Umbilical cord (tissue), 2 donors: Measurements from ENCODE around the gene CLEC3B. TPM values are rescaled to one million over a fixed set of nuclear protein-coding genes. Genes with fewer than 3 reads are reported as not detected.
"Not testable (repeated sequence)": the region's sequence is repeated elsewhere in the genome, so short reads cannot be mapped to it uniquely, and the experiment has no call there.

Experiments used
- DNase-seq: peaks from one replicate; pipeline ENCODE4 v3.0.0-alpha.2; 2015; ENCODE audit warnings: low spot score
- total RNA-seq: library from RNA; depleted of rRNA; stranded (reverse); fragments of >200 nt; gene quantifications from one replicate; pipeline ENCODE4 v1.2.3, GENCODE V29; 2014; ENCODE audit warnings: low replicate concordance; ENCODE audit not compliant: insufficient read depth

CLEC3B gene
- total RNA-seq, 1 donor from 2014 or later = 18.3 TPM

DNA sequence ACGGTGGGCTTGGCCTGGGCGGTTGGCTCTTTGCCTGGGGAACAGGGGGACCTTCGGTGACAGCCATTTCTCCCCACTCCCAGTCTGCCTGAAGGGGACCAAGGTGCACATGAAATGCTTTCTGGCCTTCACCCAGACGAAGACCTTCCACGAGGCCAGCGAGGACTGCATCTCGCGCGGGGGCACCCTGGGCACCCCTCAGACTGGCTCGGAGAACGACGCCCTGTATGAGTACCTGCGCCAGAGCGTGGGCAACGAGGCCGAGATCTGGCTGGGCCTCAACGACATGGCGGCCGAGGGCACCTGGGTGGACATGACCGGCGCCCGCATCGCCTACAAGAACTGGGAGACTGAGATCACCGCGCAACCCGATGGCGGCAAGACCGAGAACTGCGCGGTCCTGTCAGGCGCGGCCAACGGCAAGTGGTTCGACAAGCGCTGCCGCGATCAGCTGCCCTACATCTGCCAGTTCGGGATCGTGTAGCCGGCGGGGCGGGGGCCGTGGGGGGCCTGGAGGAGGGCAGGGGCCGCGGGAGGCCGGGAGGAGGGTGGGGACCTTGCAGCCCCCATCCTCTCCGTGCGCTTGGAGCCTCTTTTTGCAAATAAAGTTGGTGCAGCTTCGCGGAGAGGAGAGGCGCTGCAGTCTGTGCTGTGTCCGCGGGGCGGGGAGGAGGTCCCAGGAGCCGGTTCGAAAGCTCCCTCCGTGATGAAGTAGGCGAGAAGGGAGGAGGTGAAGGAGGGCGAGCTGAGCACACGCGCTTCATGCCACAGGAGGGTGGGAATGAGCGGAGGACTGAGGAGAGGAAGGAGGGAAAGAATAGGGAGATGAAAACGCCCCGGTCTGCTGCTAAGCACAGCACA is 9.6 kb downstream of the CLEC3B start:
- DNase-seq = peak; percentile 47

DNA sequence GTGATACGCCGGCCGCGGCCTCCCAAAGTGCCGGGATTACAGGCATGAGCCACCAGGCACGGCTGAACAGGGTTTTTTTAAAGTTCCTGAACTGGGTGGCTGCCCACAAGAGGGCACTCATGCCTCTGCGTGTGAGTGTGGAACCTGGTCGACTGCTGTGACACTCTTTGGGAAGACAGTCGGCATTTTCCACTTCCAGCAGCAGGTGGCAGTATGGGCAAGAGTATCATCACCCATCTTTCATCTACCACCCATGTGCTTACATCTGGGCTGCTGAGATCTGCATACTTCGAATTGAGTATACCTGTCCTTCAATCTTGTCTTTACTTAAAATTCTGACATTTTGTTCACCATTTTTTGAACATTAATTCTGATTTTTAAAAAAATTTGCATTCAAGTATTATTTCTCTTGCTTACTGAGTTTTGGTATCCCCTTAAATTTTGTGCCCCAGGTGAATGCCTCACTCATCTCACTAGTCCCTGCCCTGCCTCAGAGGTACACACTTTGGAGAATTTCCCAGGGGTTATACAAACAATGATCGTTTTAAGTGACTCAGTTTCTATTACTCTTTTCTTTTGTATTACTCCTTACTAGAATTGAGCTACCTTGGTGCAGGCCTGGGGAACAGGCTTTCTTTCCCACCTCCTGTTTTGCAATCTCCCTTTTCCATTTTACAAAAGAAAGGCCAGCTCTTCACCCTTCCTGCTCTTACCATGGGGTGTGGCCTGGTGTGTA is 11.8 kb downstream of the CLEC3B start:
- peak; percentile 95 for DNase-seq

DNA sequence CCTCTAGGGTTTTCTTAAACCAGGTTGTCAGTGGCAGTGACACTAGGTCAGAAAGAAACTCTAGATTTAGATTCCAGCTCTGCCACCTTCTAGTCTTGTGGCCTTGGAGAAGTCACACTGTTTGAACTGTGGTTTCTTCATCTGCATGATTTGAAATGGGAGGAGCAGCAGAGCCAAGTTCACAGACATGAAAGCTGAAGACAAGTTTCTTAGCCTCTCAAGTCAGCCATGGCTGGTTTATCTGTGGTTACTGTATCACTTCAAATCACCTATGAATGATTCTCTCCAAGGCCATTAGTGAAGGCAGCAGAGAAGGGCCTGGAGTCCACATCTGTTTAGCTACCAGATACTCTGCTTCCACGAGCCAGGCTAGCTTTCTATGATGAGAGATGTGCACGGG is 15.6 kb downstream of the CLEC3B start:
- DNase-seq = no peak

GRCh38 chr3:45042162-45042561 is 16.1 kb downstream of the CLEC3B start:
- no peak for DNase-seq

GRCh38 chr3:45043728-45044299 is 17.7 kb downstream of the CLEC3B start:
- DNase-seq = peak; percentile 90

GRCh38 chr3:45048244-45048643 is 22.1 kb downstream of the CLEC3B start:
- no peak for DNase-seq

GRCh38 chr3:45049807-45050206 is 23.7 kb downstream of the CLEC3B start:
- DNase-seq = no peak

DNA sequence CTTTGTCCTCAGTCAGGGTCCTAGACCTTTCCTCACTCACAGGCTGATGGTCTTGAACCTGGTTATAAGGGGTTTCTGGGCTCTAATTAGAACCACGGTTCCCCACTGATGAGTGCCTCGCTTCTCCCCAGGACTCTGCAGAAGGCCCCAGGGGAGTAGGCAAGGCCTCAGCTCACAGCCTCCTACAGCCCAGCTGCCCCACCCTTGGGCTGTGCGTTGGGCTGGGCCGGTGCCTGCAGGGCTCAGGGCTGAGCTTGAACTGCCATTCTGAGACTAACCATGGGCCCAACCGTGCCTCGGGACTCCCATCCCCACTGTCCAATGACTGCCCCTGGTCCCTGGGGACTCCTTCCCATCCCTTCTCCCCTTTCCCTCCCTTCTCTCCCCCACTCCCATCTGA is 25.6 kb downstream of the CLEC3B start:
- DNase-seq = no peak

- DNase-seq = not testable (repeated sequence)
Observed at GRCh38 chr3:45053805-45054195, 27.7 kb downstream of the CLEC3B start.

GRCh38 chr3:45054196-45054857 is 28.2 kb downstream of the CLEC3B start:
- DNase-seq = no peak

DNA sequence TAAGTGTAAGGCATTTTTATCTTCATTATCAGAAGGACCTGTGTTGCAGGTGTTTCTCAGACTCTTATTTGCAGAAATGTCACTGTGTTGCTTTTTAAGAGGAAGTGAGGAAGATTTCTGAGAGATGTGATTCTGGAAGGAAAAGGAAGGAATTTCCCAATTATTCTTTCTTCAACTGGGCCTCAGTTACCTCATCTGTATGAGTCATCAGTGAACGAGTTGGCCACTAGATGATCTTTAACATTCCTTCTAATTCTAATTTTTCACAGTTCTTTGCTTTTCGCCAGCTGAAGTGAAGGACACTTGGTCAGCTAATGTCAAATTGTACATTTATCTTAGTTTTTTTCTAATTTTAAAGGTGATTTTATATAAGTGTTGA is 28.9 kb downstream of the CLEC3B start:
- DNase-seq = no peak

- DNase-seq = no peak
Observed at GRCh38 chr3:45055411-45056143, 29.5 kb downstream of the CLEC3B start.

GRCh38 chr3:45056608-45057301 is 30.7 kb downstream of the CLEC3B start:
- no peak for DNase-seq

GRCh38 chr3:45057557-45057956 is 31.5 kb downstream of the CLEC3B start:
- DNase-seq = no peak

- no peak for DNase-seq
Observed at GRCh38 chr3:45059132-45059531, 33.0 kb downstream of the CLEC3B start.

- DNase-seq = no peak
Observed at GRCh38 chr3:45060165-45060892, 34.2 kb downstream of the CLEC3B start.

DNA sequence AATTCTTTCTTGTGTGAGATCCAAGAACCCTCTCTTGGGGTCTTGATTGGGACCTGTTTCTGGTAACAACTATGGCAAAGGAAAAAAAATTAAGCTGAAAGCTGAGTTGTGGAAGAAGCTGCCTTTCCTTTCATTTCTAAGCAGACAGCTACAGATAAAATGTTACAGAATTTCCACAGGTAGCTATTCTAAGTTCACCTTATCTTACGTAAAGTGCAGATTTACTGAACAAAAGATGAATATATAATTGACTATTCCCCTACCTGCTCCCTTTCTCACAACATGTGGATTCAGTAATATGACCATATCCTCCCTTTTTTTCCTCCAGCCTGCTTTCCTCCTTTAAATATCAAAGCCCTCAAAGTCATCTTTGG is 36.6 kb downstream of the CLEC3B start:
- no peak for DNase-seq

DNA sequence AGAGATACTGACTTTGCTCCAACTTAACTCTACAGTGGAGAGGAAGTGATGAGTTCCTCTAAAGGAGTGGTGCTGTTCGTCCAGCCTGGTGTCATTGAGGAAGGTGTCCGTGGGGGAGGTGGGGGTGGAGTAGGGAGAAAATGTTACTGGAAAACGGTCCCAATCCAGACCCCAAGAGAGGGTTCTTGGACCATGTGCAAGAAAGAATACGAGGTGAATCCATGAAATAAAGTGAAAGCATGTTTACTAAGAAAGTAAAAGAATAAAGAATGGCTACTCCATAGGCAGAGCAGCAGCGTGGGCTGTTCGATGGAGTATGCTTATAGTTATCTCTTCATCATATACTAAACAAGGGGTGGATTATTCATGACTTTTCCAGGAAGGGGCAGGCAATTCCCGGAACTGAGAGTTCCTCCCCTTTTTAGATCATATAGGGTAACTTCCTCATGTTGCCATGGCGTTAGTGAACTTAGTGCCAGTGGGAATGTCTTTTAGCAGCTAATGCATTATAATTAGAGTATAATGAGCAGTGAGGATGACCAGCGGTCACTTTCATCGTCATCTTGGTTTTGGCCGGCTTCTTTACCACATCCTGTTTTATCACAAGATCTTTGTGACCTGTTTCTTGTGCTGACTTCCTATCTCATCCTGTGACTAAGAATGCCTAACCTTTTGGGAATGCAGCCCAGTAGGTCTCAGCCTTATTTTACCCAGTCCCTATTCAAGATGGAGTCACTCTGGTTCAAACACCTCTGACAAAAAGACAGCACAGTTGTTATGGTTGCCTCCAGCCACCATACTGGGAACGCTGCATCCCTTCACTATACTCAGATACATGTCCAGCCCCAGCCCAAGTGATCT is 38.6 kb downstream of the CLEC3B start:
- peak; percentile 33 for DNase-seq

DNA sequence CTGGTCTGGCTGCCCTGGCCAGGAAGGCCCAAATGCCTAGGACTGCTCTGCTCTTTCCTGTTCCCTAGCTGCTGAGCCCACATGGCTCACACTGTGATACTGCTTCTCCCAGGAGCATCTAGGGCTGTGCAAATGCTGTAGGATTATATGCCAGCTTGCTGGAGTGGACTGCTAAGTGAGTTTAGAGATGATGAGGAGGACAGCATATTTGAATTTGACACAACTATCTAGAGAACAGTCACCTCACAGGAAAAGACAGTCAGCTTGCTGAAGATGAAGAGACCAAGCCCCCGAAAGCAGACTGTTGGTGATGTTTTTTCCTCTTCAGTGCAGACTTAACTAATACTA is 39.2 kb downstream of the CLEC3B start:
- no peak for DNase-seq
